SK-N-SH treated with all-trans-retinoic acid at 6 μM for 48 hours (cell line): Measurements from ENCODE around the gene KIF6.

Source experiments
- ARNTL ChIP-seq: fragments of 450-650 bp; formaldehyde crosslinking; IDR thresholded peaks from 2 replicates; pipeline ENCODE4 v1.5.0; 2020; ENCODE audit warnings: low read depth, mild to moderate bottlenecking, moderate library complexity, borderline replicate concordance
- BACH2 ChIP-seq: fragments of 250-450 bp; sonication (Bioruptor Pico); IDR thresholded peaks from 2 replicates; pipeline ENCODE4 v1.9.0; 2021; ENCODE audit warnings: mild to moderate bottlenecking, borderline replicate concordance
- CREB5 ChIP-seq: fragments of 250-450 bp; sonication (Bioruptor Pico); IDR thresholded peaks from 2 replicates; pipeline ENCODE4 v1.5.1; 2020; ENCODE audit warnings: low read depth, mild to moderate bottlenecking, moderate library complexity
- CSDC2 ChIP-seq: fragments of 250-450 bp; sonication (Bioruptor Pico); IDR thresholded peaks from 2 replicates; pipeline ENCODE4 v1.5.0; 2020; ENCODE audit warnings: mild to moderate bottlenecking, moderate library complexity
- ESRRG ChIP-seq: fragments of 250-450 bp; sonication (Bioruptor Pico); IDR thresholded peaks from 2 replicates; pipeline ENCODE4 v1.6.1; 2021; ENCODE audit warnings: mild to moderate bottlenecking
- RARB ChIP-seq: fragments of 250-450 bp; sonication (Bioruptor Pico); IDR thresholded peaks from 2 replicates; pipeline ENCODE4 v1.8.0; 2021; ENCODE audit warnings: mild to moderate bottlenecking, moderate library complexity
- TSHZ2 ChIP-seq: fragments of 250-450 bp; sonication (Bioruptor Pico); IDR thresholded peaks from 2 replicates; pipeline ENCODE4 v1.5.0; 2020; ENCODE audit warnings: mild to moderate bottlenecking, moderate library complexity
- ZC3H10 ChIP-seq: fragments of 250-450 bp; sonication (Bioruptor Pico); IDR thresholded peaks from 2 replicates; pipeline ENCODE4 v1.5.1; 2021; ENCODE audit warnings: mild to moderate bottlenecking, moderate library complexity
- ZFP3 ChIP-seq: fragments of 250-450 bp; sonication (Bioruptor Pico); IDR thresholded peaks from 2 replicates; pipeline ENCODE4 v1.5.0; 2020; ENCODE audit warnings: mild to moderate bottlenecking, moderate library complexity
- ZFP30 ChIP-seq: fragments of 450-650 bp; formaldehyde crosslinking; IDR thresholded peaks from 2 replicates; pipeline ENCODE4 v1.5.0; 2022; ENCODE audit warnings: mild to moderate bottlenecking, moderate library complexity
- ZNF565 ChIP-seq: fragments of 450-650 bp; formaldehyde crosslinking; conservative IDR thresholded peaks from 2 replicates; pipeline ENCODE4 v1.5.0; 2020; ENCODE audit warnings: low read depth, mild to moderate bottlenecking, moderate library complexity
- ZNF70 ChIP-seq: fragments of 450-650 bp; formaldehyde crosslinking; IDR thresholded peaks from 2 replicates; pipeline ENCODE4 v1.5.0; 2020; ENCODE audit warnings: mild to moderate bottlenecking, moderate library complexity
- ZNF8 ChIP-seq: fragments of 450-650 bp; formaldehyde crosslinking; IDR thresholded peaks from 2 replicates; pipeline ENCODE4 v1.5.0; 2020; ENCODE audit warnings: mild to moderate bottlenecking, moderate library complexity

GRCh38 chr6:39348740-39349139 is 376.5 kb downstream of the KIF6 start:
- TF ChIP-seq ZNF70 (CRISPR knock-in tag) (no peak), ZFP30 (no peak), BACH2 (CRISPR knock-in tag) (no peak), ZNF565 (CRISPR knock-in tag) (no peak), ESRRG (CRISPR knock-in tag) (no peak), CSDC2 (no peak), CREB5 (CRISPR knock-in tag) (no peak), ZNF8 (no peak), TSHZ2 (CRISPR knock-in tag) (no peak), ZFP3 (CRISPR knock-in tag) (no peak), ARNTL (CRISPR knock-in tag) (no peak), ZC3H10 (CRISPR knock-in tag) (no peak), RARB (CRISPR knock-in tag) (no peak)
